Stimulated activated memory B cell treated with anti-CD40 and anti-IgM and Interleukin-4, amounts not matched to agents 10 μg/mL and 1 μg/mL and 100 μg/mL, for 72 hours (primary cell): ENCODE results near the gene CCNF.
A peak's percentile ranks its signal among the peaks of the same experiment; 100 is the strongest.

Source experiments
- ATAC-seq: fragments of 150-1000 bp; cut with Tn5 transposase; 2 replicates; pipeline ENCODE4 v1.10.0; 2021
- H3K27ac Mint-ChIP-seq: one replicate; pipeline ENCODE4 v1.8.0; 2022; ENCODE audit warnings: mild to moderate bottlenecking, mixed read lengths
- H3K27me3 Mint-ChIP-seq: one replicate; pipeline ENCODE4 v1.8.0; 2022; ENCODE audit warnings: mixed read lengths
- H3K36me3 Mint-ChIP-seq: one replicate; pipeline ENCODE4 v1.8.0; 2022; ENCODE audit warnings: mixed read lengths
- H3K4me1 Mint-ChIP-seq: one replicate; pipeline ENCODE4 v1.8.0; 2022; ENCODE audit warnings: mixed read lengths
- H3K4me3 Mint-ChIP-seq: one replicate; pipeline ENCODE4 v1.8.0; 2022; ENCODE audit warnings: mild to moderate bottlenecking, moderate library complexity, mixed read lengths
- H3K9me3 Mint-ChIP-seq: one replicate; pipeline ENCODE4 v1.8.0; 2022; ENCODE audit warnings: mixed read lengths

Gene CCNF

GRCh38 chr16:2459647-2460390, 30.6 kb downstream of the CCNF start, which contains the start of gene TEDC2:
TEDC2 (plus strand) TSS chr16:2460109; CDS start chr16:2460145, 36 bp downstream.
- Mint-ChIP-seq H3K36me3 (peaks cover 13% of the 10 kb centered on the region), H3K27me3 (no peaks in the 10 kb centered on the region), H3K4me1 (peaks cover 11% of the 10 kb centered on the region), H3K9me3 (no peaks in the 10 kb centered on the region), H3K4me3 (peak within 1 kb of the TSS; percentile 82), H3K27ac (peak within 1 kb of the TSS; percentile 46)
- ATAC-seq = peak; percentile 96

- Mint-ChIP-seq H3K4me3 (peak overlapping the region; percentile 29), H3K27me3 (no peaks in the 10 kb centered on the region), H3K9me3 (no peaks in the 10 kb centered on the region), H3K36me3 (peaks cover 10% of the 10 kb centered on the region), H3K27ac (no peak overlapping the region), H3K4me1 (peaks cover 11% of the 10 kb centered on the region)
- no peak for ATAC-seq
Measured at GRCh38 chr16:2460391-2460713, 31.1 kb downstream of the CCNF start.

GRCh38 chr16:2460916-2461315, 31.7 kb downstream of the CCNF start:
- H3K4me1 Mint-ChIP-seq = peaks cover 11% of the 10 kb centered on the region
- peak overlapping the region; percentile 29 for H3K4me3 Mint-ChIP-seq
- no peaks in the 10 kb centered on the region for H3K27me3 Mint-ChIP-seq
- no peak for ATAC-seq
- H3K27ac Mint-ChIP-seq = no peak overlapping the region
- H3K9me3 Mint-ChIP-seq = no peaks in the 10 kb centered on the region
- peaks cover 6% of the 10 kb centered on the region for H3K36me3 Mint-ChIP-seq

GRCh38 chr16:2462031-2462866, 33.0 kb downstream of the CCNF start:
- H3K27me3 Mint-ChIP-seq = no peaks in the 10 kb centered on the region
- H3K27ac Mint-ChIP-seq = no peak overlapping the region
- H3K36me3 Mint-ChIP-seq = no peaks in the 10 kb centered on the region
- H3K4me3 Mint-ChIP-seq = no peak overlapping the region
- no peak for ATAC-seq
- no peaks in the 10 kb centered on the region for H3K9me3 Mint-ChIP-seq
- peaks cover 14% of the 10 kb centered on the region for H3K4me1 Mint-ChIP-seq

- ATAC-seq = no peak
- peaks cover 10% of the 10 kb centered on the region for H3K27me3 Mint-ChIP-seq
- no peak overlapping the region for H3K27ac Mint-ChIP-seq
- H3K4me1 Mint-ChIP-seq = peaks cover 25% of the 10 kb centered on the region
- no peak overlapping the region for H3K4me3 Mint-ChIP-seq
- no peaks in the 10 kb centered on the region for H3K9me3 Mint-ChIP-seq
- no peaks in the 10 kb centered on the region for H3K36me3 Mint-ChIP-seq
Measured at GRCh38 chr16:2464333-2464732, 35.1 kb downstream of the CCNF start.

GRCh38 chr16:2465653-2466415, 36.6 kb downstream of the CCNF start:
- H3K9me3 Mint-ChIP-seq = no peaks in the 10 kb centered on the region
- H3K36me3 Mint-ChIP-seq = no peaks in the 10 kb centered on the region
- H3K27me3 Mint-ChIP-seq = peaks cover 24% of the 10 kb centered on the region
- no peak overlapping the region for H3K27ac Mint-ChIP-seq
- peaks cover 33% of the 10 kb centered on the region for H3K4me1 Mint-ChIP-seq
- no peak for ATAC-seq
- H3K4me3 Mint-ChIP-seq = no peak overlapping the region

- Mint-ChIP-seq H3K27me3 (peaks cover 26% of the 10 kb centered on the region), H3K36me3 (no peaks in the 10 kb centered on the region), H3K4me3 (no peak overlapping the region), H3K9me3 (no peaks in the 10 kb centered on the region), H3K4me1 (peaks cover 33% of the 10 kb centered on the region), H3K27ac (no peak overlapping the region)
- ATAC-seq = no peak
Measured at GRCh38 chr16:2466667-2467527, 37.6 kb downstream of the CCNF start.

GRCh38 chr16:2467528-2468232, 38.4 kb downstream of the CCNF start:
- peaks cover 34% of the 10 kb centered on the region for H3K27me3 Mint-ChIP-seq
- H3K4me1 Mint-ChIP-seq = peaks cover 34% of the 10 kb centered on the region
- H3K9me3 Mint-ChIP-seq = no peaks in the 10 kb centered on the region
- ATAC-seq = no peak
- H3K36me3 Mint-ChIP-seq = no peaks in the 10 kb centered on the region
- no peak overlapping the region for H3K4me3 Mint-ChIP-seq
- no peak overlapping the region for H3K27ac Mint-ChIP-seq

- Mint-ChIP-seq H3K4me1 (peaks cover 40% of the 10 kb centered on the region), H3K27ac (peak overlapping the region; percentile 19), H3K36me3 (no peaks in the 10 kb centered on the region), H3K27me3 (peaks cover 40% of the 10 kb centered on the region), H3K4me3 (peak overlapping the region; percentile 73), H3K9me3 (no peaks in the 10 kb centered on the region)
- peak; percentile 14 for ATAC-seq
Measured at GRCh38 chr16:2468233-2468724, 39.0 kb downstream of the CCNF start.

GRCh38 chr16:2468725-2469398, 39.6 kb downstream of the CCNF start:
- peak overlapping the region; percentile 73 for H3K4me3 Mint-ChIP-seq
- peaks cover 42% of the 10 kb centered on the region for H3K4me1 Mint-ChIP-seq
- ATAC-seq = peak; percentile 68
- H3K27me3 Mint-ChIP-seq = peaks cover 44% of the 10 kb centered on the region
- H3K27ac Mint-ChIP-seq = peak overlapping the region; percentile 19
- no peaks in the 10 kb centered on the region for H3K9me3 Mint-ChIP-seq
- H3K36me3 Mint-ChIP-seq = no peaks in the 10 kb centered on the region

- Mint-ChIP-seq H3K9me3 (no peaks in the 10 kb centered on the region), H3K27ac (peak overlapping the region; percentile 19), H3K4me1 (peaks cover 42% of the 10 kb centered on the region), H3K4me3 (peak overlapping the region; percentile 64), H3K27me3 (peaks cover 44% of the 10 kb centered on the region), H3K36me3 (no peaks in the 10 kb centered on the region)
- no peak for ATAC-seq
Measured at GRCh38 chr16:2469399-2470233, 40.4 kb downstream of the CCNF start.

- H3K4me3 Mint-ChIP-seq = no peak overlapping the region
- H3K4me1 Mint-ChIP-seq = peaks cover 42% of the 10 kb centered on the region
- no peak overlapping the region for H3K27ac Mint-ChIP-seq
- peaks cover 44% of the 10 kb centered on the region for H3K27me3 Mint-ChIP-seq
- H3K9me3 Mint-ChIP-seq = no peaks in the 10 kb centered on the region
- no peak for ATAC-seq
- H3K36me3 Mint-ChIP-seq = no peaks in the 10 kb centered on the region
Measured at GRCh38 chr16:2470234-2470601, 41.0 kb downstream of the CCNF start.

GRCh38 chr16:2470603-2471015, 41.4 kb downstream of the CCNF start:
- Mint-ChIP-seq H3K36me3 (no peaks in the 10 kb centered on the region), H3K9me3 (no peaks in the 10 kb centered on the region), H3K4me1 (peaks cover 42% of the 10 kb centered on the region), H3K27me3 (peaks cover 44% of the 10 kb centered on the region), H3K27ac (no peak overlapping the region), H3K4me3 (no peak overlapping the region)
- no peak for ATAC-seq
